ENCODE data around the gene HBG2. TPM values are rescaled to one million over a fixed set of nuclear protein-coding genes. Genes with fewer than 3 reads are reported as not detected.

HBG2 gene
- total and polyA plus RNA-seq, 9 of the 15 experiments (the other 6 are each of a cell fraction or from before 2014, with no cell fraction given), result 1,626 to 58,619 (median 10,515) TPM

GRCh38 chr11:5242208-5242607 lies 12.4 kb downstream of the HBG2 start:
- Histone ChIP-seq H3K79me2 (ENCODE audit: control insufficient read depth, insufficient read depth, low read length) (peaks cover 75% of the 10 kb centered on the region), H4K20me1 (replicated peaks; ENCODE audit: control insufficient read depth, insufficient read depth, low read length) (0 out of 2 replicates have a peak, but pooled peaks cover 5% of the 10 kb centered on the region), H3K27ac (ENCODE audit: extremely low read depth, low read depth, low read length) (peak overlapping the region; percentile 80), H3K27me3 (ENCODE audit: control insufficient read depth in 2 of 2, insufficient read depth in 2 of 2, low read length in 2 of 2) (no peaks in the 10 kb centered on the region), H3K36me3 (ENCODE audit: control insufficient read depth, insufficient read depth, low read length) (peaks cover 30% of the 10 kb centered on the region), H3K4me3 (peak overlapping the region; percentile 26), H3K4me1 (replicated peaks in 1 of 2; ENCODE audit: control insufficient read depth in 2 of 2, insufficient read depth in 2 of 2, low read length in 2 of 2) (peaks cover 8 to 36% of the 10 kb centered on the region in 2 experiments), H3K9ac (ENCODE audit: insufficient read depth in 1 of 2, low read depth in 2 of 2, low read length in 2 of 2) (peak overlapping the region; percentile 10 to 70; a peak in 3 of 4 replicates), H3K9me3 (replicated peaks; ENCODE audit: control insufficient read depth, insufficient read depth, low read depth, low read length) (no peaks in the 10 kb centered on the region), H3K9me1 (ENCODE audit: control insufficient read depth, insufficient read depth, low read length) (no peaks in the 10 kb centered on the region), H3K4me2 (ENCODE audit: insufficient read depth, low read length) (peak overlapping the region; percentile 88), H2AFZ (ENCODE audit: low read depth, low read length) (0 out of 2 replicates have a peak overlapping the region, but pooled peaks have one; percentile 8)
- no TSS peak for BruUV-seq (replicated peaks)
- ATAC-seq (peak; percentile 8), FAIRE-seq (no peak), DNase-seq (ENCODE audit: extremely low read depth in 1 of 4, low spot score in 3 of 4) (peak in 1 of 4 experiments; percentile 48)
- ChIA-PET CTCF (ENCODE audit: low intra/inter-chr PET ratio) (no interaction called here), POLR2A (interaction anchor here (0.8 to 1.6 kb wide), 10 partner anchors 9 to 112 kb away, joined by 3 to 10 read pairs (median 5); partner anchors contain the start of gene HBD)
- in situ Hi-C loops (cut with MboI) (loop anchor here (5.0 kb wide), 1 partner anchor 45 kb away; no protein-coding TSS in a partner anchor), intact Hi-C loops (cut with micrococcal nuclease) (loop anchor here (2.0 kb wide), 3 partner anchors 35 to 117 kb away; no protein-coding TSS in a partner anchor)
- 19% methylated on average over 2 of the region's 2 CpGs for WGBS (ENCODE audit: insufficient coverage, low coverage, missing lambda C conversion rate)
- TF ChIP-seq NFYB (IDR thresholded peaks at IDR 0.05; ENCODE audit: extremely low read depth, insufficient read length) (no peak), XRCC3 (IDR thresholded peaks at IDR 0.05) (no peak), KHSRP (IDR thresholded peaks at IDR 0.05) (no peak), EP300 (IDR thresholded peaks at IDR 0.05; ENCODE audit: low read length) (no peak), PKNOX1 (IDR thresholded peaks at IDR 0.05) (peak; percentile 58), KDM4B (IDR thresholded peaks at IDR 0.05; ENCODE audit: borderline replicate concordance in 2 of 2, low read depth in 1 of 2) (no peak), CBFA2T3 (IDR thresholded peaks at IDR 0.05) (peak; percentile 22; the same call in 1 of the 2 replicates), RBM14 (IDR thresholded peaks at IDR 0.05; ENCODE audit: borderline replicate concordance, insufficient read depth, low read depth, low read length) (no peak), CGGBP1 (CRISPR knock-in tag; IDR thresholded peaks at IDR 0.05) (peak; percentile 48), ZNF561 (CRISPR knock-in tag; conservative IDR thresholded peaks at IDR 0.05) (no peak), PHF8 (IDR thresholded peaks at IDR 0.05; ENCODE audit: borderline replicate concordance, low read length) (no peak), GATAD2B (IDR thresholded peaks at IDR 0.05; ENCODE audit: borderline replicate concordance) (0 out of 2 replicates have a peak, but pooled peaks have one; percentile 16), MITF (IDR thresholded peaks at IDR 0.05) (no peak), ATF4 (CRISPR knock-in tag; IDR thresholded peaks at IDR 0.05) (no peak), CHD2 (IDR thresholded peaks at IDR 0.05; ENCODE audit: low read depth, low read length) (no peak), EHMT2 (IDR thresholded peaks at IDR 0.05) (peak; percentile 45; the same call in 1 of the 2 replicates), PATZ1 (CRISPR knock-in tag; IDR thresholded peaks at IDR 0.05; ENCODE audit: borderline replicate concordance) (no peak), LEF1 (IDR thresholded peaks at IDR 0.05) (no peak)
